Suprapubic skin (tissue), 4 donors: Measurements from ENCODE around the gene KRTAP9-9. TPM values are rescaled to one million over a fixed set of nuclear protein-coding genes. Genes with fewer than 3 reads are reported as not detected.

Experiments used
- DNase-seq, 2 donors: peaks; one replicate each; pipeline ENCODE4 v3.0.0-alpha.2; 2019; ENCODE audit warnings: low spot score in 2 of 2
- H3K27ac ChIP-seq: fragments of 200-600 bp; sonication (generic); one replicate; pipeline ENCODE4 v1.5.1; 2019
- H3K27me3 ChIP-seq: fragments of 200-600 bp; sonication (generic); one replicate; pipeline ENCODE4 v1.5.1; 2019
- H3K36me3 ChIP-seq: fragments of 200-600 bp; sonication (generic); one replicate; pipeline ENCODE4 v1.5.1; 2019
- H3K4me1 ChIP-seq: fragments of 200-600 bp; sonication (generic); one replicate; pipeline ENCODE4 v1.5.1; 2019
- H3K4me3 ChIP-seq: fragments of 200-600 bp; sonication (generic); one replicate; pipeline ENCODE4 v1.5.1; 2019; ENCODE audit warnings: mild to moderate bottlenecking
- H3K9me3 ChIP-seq: fragments of 200-600 bp; sonication (generic); one replicate; pipeline ENCODE4 v1.5.1; 2019
- CTCF ChIP-seq, 2 donors: fragments of 200-600 bp in 1 of 2; fragments of 450-650 bp in 1 of 2; sonication (generic) in 1 of 2; IDR thresholded peaks; one replicate each; pipeline ENCODE4 v1.5.1; 2016 to 2019; ENCODE audit warnings: antibody characterized with exemption in 2 of 2, mild to moderate bottlenecking in 1 of 2, moderate library complexity in 1 of 2
- EP300 ChIP-seq: sonication (generic); formaldehyde crosslinking; IDR thresholded peaks from one replicate; pipeline ENCODE4 v1.6.1; 2017; ENCODE audit warnings: antibody characterized with exemption
- POLR2A ChIP-seq, 2 donors: fragments of 450-650 bp; IDR thresholded peaks; one replicate each; pipeline ENCODE4 v1.6.1; 2017; ENCODE audit warnings: antibody characterized with exemption in 2 of 2, mild to moderate bottlenecking in 2 of 2, moderate library complexity in 2 of 2
- POLR2AphosphoS5 ChIP-seq, 3 donors: sonication (generic); formaldehyde crosslinking; IDR thresholded peaks; one replicate each; pipeline ENCODE4 v1.6.1; 2017; ENCODE audit warnings: antibody characterized with exemption in 3 of 3
- WGBS: methylation state at CpG from one replicate; pipeline ENCODE4 v1.1.5; 2018; 5-methylcytosine and 5-hydroxymethylcytosine counted together
- total RNA-seq, 4 donors: library from RNA; depleted of rRNA; stranded (reverse); fragments of >200 nt; gene quantifications; one replicate each; pipeline ENCODE4 v1.1.0, GENCODE V29; 2016

KRTAP9-9 gene
- total RNA-seq, 4 donors from 2014 or later, result 14.3 to 53.1 (median 23.9) TPM; not detected in 1

- H3K4me1 ChIP-seq, result no peaks in the 10 kb centered on the region
- TF ChIP-seq POLR2AphosphoS5 (IDR thresholded peaks at IDR 0.05) (no peak), EP300 (no peak)
- 92% methylated on average over 3 of the region's 3 CpGs for WGBS
- no peak for DNase-seq
- H3K27ac ChIP-seq, result no peak overlapping the region
- H3K27me3 ChIP-seq, result peaks cover 10% of the 10 kb centered on the region
- H3K36me3 ChIP-seq, result no peaks in the 10 kb centered on the region
- H3K9me3 ChIP-seq, result no peaks in the 10 kb centered on the region
- H3K4me3 ChIP-seq, result no peak overlapping the region
Measured at GRCh38 chr17:41278176-41278955, 23.2 kb downstream of the KRTAP9-9 start.

DNA sequence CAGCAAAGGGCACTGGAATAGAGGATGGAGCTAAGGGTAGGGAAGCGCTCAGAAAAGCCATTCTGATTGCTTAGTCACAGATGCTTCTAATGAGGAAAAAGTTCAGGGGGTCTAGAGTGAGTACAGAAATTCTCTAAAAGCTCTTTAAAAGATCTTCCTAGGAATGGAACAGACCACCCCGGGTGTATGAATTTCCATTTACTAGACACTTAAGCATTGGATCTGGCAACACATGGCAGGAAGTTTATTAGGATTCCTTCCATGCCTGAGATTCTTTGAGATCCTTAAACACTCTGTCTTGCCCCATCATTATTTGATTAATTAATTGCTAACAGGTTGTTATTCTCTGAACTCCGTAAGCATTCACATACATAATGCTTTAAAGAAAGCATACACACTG, 28.9 kb downstream of the KRTAP9-9 start:
- Histone ChIP-seq H3K27ac (no peak overlapping the region), H3K4me1 (no peaks in the 10 kb centered on the region), H3K27me3 (peaks cover 5% of the 10 kb centered on the region), H3K36me3 (no peaks in the 10 kb centered on the region), H3K9me3 (no peaks in the 10 kb centered on the region), H3K4me3 (no peak overlapping the region)
- 61% methylated on average over 3 of the region's 3 CpGs for WGBS
- no peak for DNase-seq
- TF ChIP-seq POLR2AphosphoS5 (IDR thresholded peaks at IDR 0.05) (no peak), EP300 (no peak), POLR2A (IDR thresholded peaks at IDR 0.05) (no peak), CTCF (IDR thresholded peaks at IDR 0.05) (no peak)

GRCh38 chr17:41284546-41284945, 29.4 kb downstream of the KRTAP9-9 start:
- Histone ChIP-seq H3K4me1 (no peaks in the 10 kb centered on the region), H3K27ac (no peak overlapping the region), H3K9me3 (no peaks in the 10 kb centered on the region), H3K27me3 (peaks cover 5% of the 10 kb centered on the region), H3K4me3 (no peak overlapping the region), H3K36me3 (no peaks in the 10 kb centered on the region)
- DNase-seq, result no peak
- TF ChIP-seq POLR2A (IDR thresholded peaks at IDR 0.05) (no peak), POLR2AphosphoS5 (IDR thresholded peaks at IDR 0.05) (no peak), CTCF (IDR thresholded peaks at IDR 0.05) (no peak), EP300 (no peak)
- 48% methylated on average over 2 of the region's 2 CpGs for WGBS

DNA sequence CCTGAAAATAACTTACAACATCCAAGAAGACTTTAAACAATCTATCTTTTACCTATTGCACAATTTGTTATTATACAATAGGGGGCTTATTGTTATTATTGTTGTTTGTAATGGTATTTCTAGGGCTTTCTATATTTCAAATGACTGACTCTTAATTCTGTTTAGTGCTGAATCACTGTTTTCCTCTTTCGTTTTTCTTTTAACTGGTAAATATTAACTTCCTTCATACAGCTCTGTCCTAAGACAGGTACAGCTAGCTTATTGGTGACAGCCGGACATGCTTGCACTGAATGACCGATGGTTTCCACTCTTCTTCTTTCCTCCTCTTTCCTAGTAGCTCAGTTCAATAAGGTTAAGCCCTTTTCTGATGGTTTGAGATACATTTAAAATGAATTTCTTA, 31.9 kb downstream of the KRTAP9-9 start:
- no peak overlapping the region for H3K4me3 ChIP-seq
- H3K36me3 ChIP-seq, result no peaks in the 10 kb centered on the region
- H3K4me1 ChIP-seq, result no peaks in the 10 kb centered on the region
- TF ChIP-seq CTCF (IDR thresholded peaks at IDR 0.05) (no peak), POLR2A (IDR thresholded peaks at IDR 0.05) (no peak), POLR2AphosphoS5 (IDR thresholded peaks at IDR 0.05) (no peak), EP300 (no peak)
- H3K9me3 ChIP-seq, result no peaks in the 10 kb centered on the region
- WGBS, result 80% methylated on average over 3 of the region's 3 CpGs
- H3K27me3 ChIP-seq, result peaks cover 5% of the 10 kb centered on the region
- DNase-seq, result no peak
- H3K27ac ChIP-seq, result no peak overlapping the region

- H3K9me3 ChIP-seq, result no peaks in the 10 kb centered on the region
- H3K4me1 ChIP-seq, result no peaks in the 10 kb centered on the region
- no peak for DNase-seq
- peaks cover 3% of the 10 kb centered on the region for H3K27me3 ChIP-seq
- H3K27ac ChIP-seq, result no peak overlapping the region
- 69% methylated on average over 1 of the region's 1 CpG for WGBS
- no peak for TF ChIP-seq CTCF (IDR thresholded peaks at IDR 0.05)
- TF ChIP-seq POLR2AphosphoS5 (IDR thresholded peaks at IDR 0.05), result no peak
- no peaks in the 10 kb centered on the region for H3K36me3 ChIP-seq
- no peak overlapping the region for H3K4me3 ChIP-seq
Measured at GRCh38 chr17:41294016-41294415, 38.8 kb downstream of the KRTAP9-9 start.
